Measurements from ENCODE around the gene ROBO1. TPM values are rescaled to one million over a fixed set of nuclear protein-coding genes. Genes with fewer than 3 reads are reported as not detected.
"Not testable (repeated sequence)": the region's sequence is repeated elsewhere in the genome, so short reads cannot be mapped to it uniquely, and the experiment has no call there.

ROBO1 gene
- polyA plus RNA-seq, 4 donors: 98.5 to 142 (median 110) TPM

- DNase-seq (ENCODE audit: low read depth in 4 of 4, low spot score in 3 of 4): no peak
Measured at GRCh38 chr3:78689378-78689777, 1078.4 kb downstream of the ROBO1 start.

DNA sequence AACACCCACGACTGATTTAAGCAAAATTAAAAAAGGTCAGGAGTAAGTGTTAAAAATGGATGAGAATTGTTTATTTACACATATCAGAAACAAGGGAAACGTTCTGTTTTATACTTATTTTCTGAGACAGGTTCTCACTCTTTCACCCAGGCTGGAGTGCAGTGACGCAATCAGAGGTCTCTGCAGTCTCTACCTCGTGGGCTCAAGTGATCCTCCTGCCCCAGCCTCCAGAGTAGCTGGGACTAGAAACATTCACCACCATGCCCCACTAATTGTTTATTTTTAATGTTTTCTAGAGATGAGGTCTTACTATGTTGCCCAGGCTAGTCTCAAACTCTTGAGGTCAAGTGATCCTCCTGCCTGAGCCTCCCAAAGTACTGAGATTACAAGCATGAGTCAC lies 1080.3 kb downstream of the ROBO1 start:
- DNase-seq (ENCODE audit: low read depth in 4 of 4, low spot score in 3 of 4): no peak

DNA sequence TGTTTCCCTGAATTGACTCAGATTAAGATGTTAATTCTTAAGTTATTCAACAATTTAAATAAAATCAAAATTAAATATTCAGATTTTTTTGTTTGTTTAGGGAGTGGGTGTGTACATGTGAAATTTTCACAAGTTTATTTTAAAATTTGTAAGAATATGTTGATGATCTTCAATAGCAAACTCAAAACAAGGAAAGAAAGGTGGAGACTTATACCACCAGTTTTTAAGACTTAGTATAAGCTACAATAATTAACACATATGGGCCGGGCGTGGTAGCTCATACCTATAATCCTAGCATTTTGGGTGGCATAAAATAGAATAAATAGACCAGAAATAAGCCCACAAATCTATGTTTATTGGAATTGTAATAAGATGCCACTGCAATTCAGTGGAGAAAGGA lies 1084.5 kb downstream of the ROBO1 start:
- DNase-seq (ENCODE audit: low read depth in 4 of 4, low spot score in 3 of 4): no peak

- not testable (repeated sequence) for DNase-seq (ENCODE audit: low read depth in 4 of 4, low spot score in 3 of 4)
Measured at GRCh38 chr3:78675119-78675805, 1092.5 kb downstream of the ROBO1 start.

DNA sequence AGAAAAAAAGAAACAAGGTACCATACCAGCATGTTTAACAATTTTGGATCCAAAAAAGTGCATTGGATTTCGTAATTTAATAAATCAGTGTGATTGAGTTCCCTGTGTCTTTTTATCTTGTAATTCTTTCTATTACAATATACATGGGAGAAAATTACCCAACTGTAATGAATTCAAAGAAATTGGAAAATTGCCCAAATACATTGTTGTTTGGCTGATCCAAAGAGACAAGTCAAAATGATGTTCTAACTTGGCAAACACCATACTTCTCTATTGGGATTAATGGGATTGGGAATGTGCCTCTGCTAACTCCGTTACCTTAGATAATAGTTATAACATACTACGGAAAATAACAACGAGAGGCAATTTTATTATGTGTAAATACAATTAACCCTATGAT lies 1097.1 kb downstream of the ROBO1 start:
- no peak for DNase-seq (ENCODE audit: low read depth in 4 of 4, low spot score in 3 of 4)

DNA sequence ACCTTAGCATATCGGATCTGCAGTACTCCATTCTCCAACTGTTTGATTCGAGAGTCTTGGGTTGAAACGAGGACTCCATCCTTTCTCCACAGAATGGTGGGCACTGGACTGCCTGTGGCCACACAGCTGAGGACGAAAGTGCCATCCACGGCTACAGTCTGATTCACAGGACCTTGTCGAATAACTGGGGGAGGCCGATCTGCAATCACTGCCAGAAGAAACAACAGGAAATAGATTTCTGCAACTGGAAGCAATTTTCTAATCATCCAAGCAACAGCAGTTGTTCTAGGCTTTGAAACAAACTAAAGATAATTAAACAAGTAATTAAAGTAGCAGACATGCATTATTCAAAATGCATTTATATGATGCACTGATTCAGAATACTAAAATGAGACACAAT lies 1097.7 kb downstream of the ROBO1 start:
- DNase-seq (ENCODE audit: low read depth in 4 of 4, low spot score in 3 of 4): no peak

- no peak for DNase-seq (ENCODE audit: low read depth in 4 of 4, low spot score in 3 of 4)
Measured at GRCh38 chr3:78668302-78668701, 1099.5 kb downstream of the ROBO1 start.

- DNase-seq (ENCODE audit: low read depth in 4 of 4, low spot score in 3 of 4): no peak
Measured at GRCh38 chr3:78666470-78666800, 1101.4 kb downstream of the ROBO1 start.

GRCh38 chr3:78665776-78666469 lies 1101.9 kb downstream of the ROBO1 start:
- DNase-seq (ENCODE audit: low read depth in 4 of 4, low spot score in 3 of 4): no peak

DNA sequence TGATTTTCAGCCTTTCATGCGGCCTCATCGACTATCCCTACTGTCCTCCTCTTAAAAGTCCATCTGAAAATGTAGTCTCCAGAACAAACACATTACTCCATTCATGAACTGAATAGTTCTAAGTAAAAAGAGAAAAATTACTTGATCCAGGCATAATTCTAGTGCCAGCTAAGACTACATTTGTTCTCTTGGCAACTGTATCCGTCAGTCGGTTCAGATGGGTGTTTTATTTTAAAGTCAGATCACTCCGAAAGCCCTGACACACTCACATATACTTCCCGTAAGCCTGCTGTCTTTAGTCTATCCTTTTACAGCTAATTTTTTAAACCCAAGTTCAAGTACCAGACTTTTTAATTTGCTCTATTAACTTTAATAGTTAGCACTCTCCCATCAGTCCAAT lies 1102.7 kb downstream of the ROBO1 start:
- no peak for DNase-seq (ENCODE audit: low read depth in 4 of 4, low spot score in 3 of 4)

GRCh38 chr3:78660957-78661356 lies 1106.8 kb downstream of the ROBO1 start:
- no peak for DNase-seq (ENCODE audit: low read depth in 4 of 4, low spot score in 3 of 4)

GRCh38 chr3:78659386-78659987 lies 1108.3 kb downstream of the ROBO1 start:
- DNase-seq (ENCODE audit: low read depth in 4 of 4, low spot score in 3 of 4): peak in 1 of 4 donors; percentile 19

DNA sequence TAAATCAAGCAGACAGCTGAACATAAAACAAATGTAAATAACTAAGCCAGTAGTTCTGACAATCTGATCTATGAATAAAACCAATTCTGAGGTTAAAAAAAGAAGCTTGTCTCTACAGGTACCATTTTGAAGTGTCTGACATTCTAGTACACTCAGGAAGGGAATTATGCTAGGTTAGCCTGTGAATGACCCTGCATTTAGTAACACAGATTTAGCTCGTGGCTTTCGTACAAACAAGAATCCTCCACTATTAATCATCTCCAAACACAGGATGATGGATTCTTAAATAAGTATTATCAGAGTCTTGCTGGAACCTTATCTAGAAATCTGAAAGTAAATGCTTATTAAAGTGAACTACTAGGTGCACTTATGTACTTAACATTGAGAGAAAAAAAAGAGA lies 1120.1 kb downstream of the ROBO1 start:
- DNase-seq (ENCODE audit: low read depth in 4 of 4, low spot score in 3 of 4): no peak

GRCh38 chr3:78645628-78646310 lies 1122.0 kb downstream of the ROBO1 start:
- peak; percentile 64 to 73 (median 71) for DNase-seq (ENCODE audit: low read depth in 4 of 4, low spot score in 3 of 4)

DNA sequence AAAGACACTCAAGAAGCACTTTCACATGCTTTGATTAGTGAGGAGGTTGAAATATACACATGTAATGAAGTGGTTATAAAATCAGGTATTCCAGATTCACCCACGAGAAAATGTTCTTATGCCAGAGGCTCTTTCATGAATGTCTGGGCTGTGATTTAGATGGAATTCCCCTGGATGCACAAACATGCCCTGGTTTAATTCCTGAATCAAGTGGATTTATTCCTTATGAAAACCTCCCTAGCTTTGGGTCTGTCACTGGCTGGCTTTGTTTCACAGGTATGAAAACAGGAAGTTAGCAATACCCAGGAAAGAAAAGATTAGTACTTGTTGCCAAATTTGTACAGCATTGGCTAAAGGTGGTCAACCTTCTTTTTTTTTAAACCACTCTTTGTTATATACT lies 1123.0 kb downstream of the ROBO1 start:
- no peak for DNase-seq (ENCODE audit: low read depth in 4 of 4, low spot score in 3 of 4)

GRCh38 chr3:78642226-78643035 lies 1125.4 kb downstream of the ROBO1 start:
- DNase-seq (ENCODE audit: low read depth in 4 of 4, low spot score in 3 of 4): no peak

GRCh38 chr3:78641703-78642102 lies 1126.1 kb downstream of the ROBO1 start:
- DNase-seq (ENCODE audit: low read depth in 4 of 4, low spot score in 3 of 4): no peak

- no peak for DNase-seq (ENCODE audit: low read depth in 4 of 4, low spot score in 3 of 4)
Measured at GRCh38 chr3:78634316-78634715, 1133.5 kb downstream of the ROBO1 start.

DNA sequence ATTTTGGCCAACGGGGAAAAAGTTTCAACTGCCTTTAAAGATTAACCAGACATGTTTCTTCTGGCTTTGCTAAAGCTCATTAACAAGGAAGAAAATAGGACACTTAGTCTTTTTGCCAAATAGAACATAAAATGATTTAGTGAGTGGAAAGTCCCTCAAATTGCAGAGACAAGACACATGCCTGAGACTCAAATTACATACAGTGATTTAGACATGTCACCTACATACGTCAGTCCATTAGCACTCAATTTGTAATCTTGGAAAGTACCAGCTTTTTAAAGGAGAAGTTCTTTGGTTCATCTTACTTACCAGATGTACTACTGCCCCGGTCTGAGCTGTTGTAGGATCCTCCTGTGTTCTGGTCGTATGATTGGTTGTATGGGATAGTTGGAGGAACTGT lies 1134.2 kb downstream of the ROBO1 start:
- DNase-seq (ENCODE audit: low read depth in 4 of 4, low spot score in 3 of 4): no peak

- no peak for DNase-seq (ENCODE audit: low read depth in 4 of 4, low spot score in 3 of 4)
Measured at GRCh38 chr3:78632925-78633553, 1134.8 kb downstream of the ROBO1 start.
